K562 (cell line): Measurements from ENCODE around the gene DNER. TPM values are rescaled to one million over a fixed set of nuclear protein-coding genes. Genes with fewer than 3 reads are reported as not detected.

ENCODE experiments used
- ATAC-seq: fragments of 200-7000 bp; cut with Tn5 transposase; 3 replicates; pipeline ENCODE4 v1.9.1; 2020; ENCODE audit warnings: moderate library complexity
- BruUV-seq: library from RNA; stranded (reverse); fragments of 400-500 nt; replicated peaks from 2 replicates; lab custom pipeline; 2021; lab: Mats Ljungman, UMichigan
- CTCF ChIA-PET: fragments of 300-600 bp; formaldehyde crosslinking; extraction: SDS; loops from one replicate; lab custom pipeline; 2021; ENCODE audit warnings: low intra/inter-chr PET ratio; lab: Yijun Ruan, JAX
- POLR2A ChIA-PET: fragments of 300-600, 350-650 bp; sonication (Branson Sonifier 250); formaldehyde crosslinking; extraction: SDS; loops from one replicate; lab custom pipeline; 2021; ENCODE audit warnings: antibody characterized with exemption, inconsistent platforms; lab: Yijun Ruan, JAX
- DNase-seq, 4 experiments: peaks; one replicate each; pipeline versions ENCODE4 v3.0.0 to v3.0.0-alpha.2; 2011 to 2018; ENCODE audit warnings: low spot score in 3 of 4, mixed read lengths in 3 of 4; ENCODE audit errors: extremely low read depth in 1 of 4
- FAIRE-seq: peaks from 2 replicates; lab custom pipeline; 2011; peaks lifted over from hg19 to GRCh38; lab: Jason Lieb, UNC
- H2AFZ ChIP-seq: 2 replicates; pipeline ENCODE4 v1.6.0; 2011; ENCODE audit warnings: low read depth, low read length, control low read depth, inconsistent platforms
- H3K27ac ChIP-seq: fragments of 200-600 bp; 3 replicates; pipeline ENCODE4 v1.8.0; 2011; ENCODE audit warnings: low read depth, mild to moderate bottlenecking, control low read depth, inconsistent platforms, low read length, moderate library complexity, mixed read lengths; ENCODE audit errors: extremely low read depth
- H3K27me3 ChIP-seq, 2 experiments: fragments of 300-600 bp in 1 of 2; 2 replicates in 1 of 2; 3 replicates in 1 of 2; pipeline versions ENCODE4 v1.6.0 to v1.8.0; 2011; ENCODE audit warnings: inconsistent platforms in 2 of 2, low read length in 2 of 2, mild to moderate bottlenecking in 1 of 2, mixed read lengths in 1 of 2, moderate library complexity in 1 of 2; ENCODE audit not compliant: control insufficient read depth in 2 of 2, insufficient read depth in 2 of 2
- H3K36me3 ChIP-seq: fragments of 300-600 bp; 3 replicates; pipeline ENCODE4 v1.8.0; 2011; ENCODE audit warnings: mild to moderate bottlenecking, low read length, inconsistent platforms; ENCODE audit not compliant: control insufficient read depth, insufficient read depth
- H3K4me1 ChIP-seq, 2 experiments: fragments of 200-600 bp in 1 of 2; replicated peaks in 1 of 2; 2 replicates in 1 of 2; 3 replicates in 1 of 2; pipeline versions ENCODE4 v1.5.1 to v1.8.0; 2011; ENCODE audit warnings: inconsistent platforms in 2 of 2, low read length in 2 of 2, mild to moderate bottlenecking in 1 of 2, mixed read lengths in 1 of 2, moderate library complexity in 1 of 2; ENCODE audit not compliant: control insufficient read depth in 2 of 2, insufficient read depth in 2 of 2
- H3K4me2 ChIP-seq: 2 replicates; pipeline ENCODE4 v1.6.1; 2011; ENCODE audit warnings: low read length, control low read depth, inconsistent platforms, mixed read lengths; ENCODE audit not compliant: insufficient read depth
- H3K4me3 ChIP-seq: fragments of 200-600 bp; sonication (generic), shearing (Covaris generic); 2 replicates; pipeline ENCODE4 v1.5.1; 2016; ENCODE audit warnings: control low read depth, inconsistent platforms
- H3K79me2 ChIP-seq: fragments of 200-600 bp; 3 replicates; pipeline ENCODE4 v1.8.0; 2011; ENCODE audit warnings: low read length, inconsistent platforms; ENCODE audit not compliant: control insufficient read depth, insufficient read depth
- H3K9ac ChIP-seq, 2 experiments: 2 replicates each; pipeline versions ENCODE4 v1.6.0 to v1.6.1; 2011; ENCODE audit warnings: low read depth in 2 of 2, low read length in 2 of 2, control low read depth in 1 of 2, inconsistent platforms in 1 of 2, mild to moderate bottlenecking in 1 of 2, mixed read lengths in 1 of 2; ENCODE audit not compliant: insufficient read depth in 1 of 2
- H3K9me1 ChIP-seq: one replicate; pipeline ENCODE4 v1.6.0; 2011; ENCODE audit warnings: inconsistent platforms, mild to moderate bottlenecking, low read length, moderate library complexity; ENCODE audit not compliant: control insufficient read depth, insufficient read depth
- H3K9me3 ChIP-seq: replicated peaks from 2 replicates; pipeline ENCODE4 v1.5.1; 2011; ENCODE audit warnings: low read depth, low read length, inconsistent platforms; ENCODE audit not compliant: control insufficient read depth, insufficient read depth
- H4K20me1 ChIP-seq: replicated peaks from 2 replicates; pipeline ENCODE4 v1.6.1; 2011; ENCODE audit warnings: low read length, inconsistent platforms, mixed read lengths; ENCODE audit not compliant: control insufficient read depth, insufficient read depth
- AFF1 ChIP-seq, 2 experiments: fragments of 450-650 bp; IDR thresholded peaks; 2 replicates each; pipeline ENCODE4 v1.6.1; 2018; ENCODE audit warnings: mild to moderate bottlenecking in 2 of 2, low read depth in 1 of 2; ENCODE audit not compliant: partially characterized antibody in 2 of 2
- ARID4B ChIP-seq: sonication (generic); formaldehyde crosslinking; IDR thresholded peaks from 2 replicates; pipeline ENCODE4 v1.8.0; 2022; ENCODE audit warnings: mild to moderate bottlenecking, missing genetic modification reagents
- BCOR ChIP-seq: fragments of 450-650 bp; IDR thresholded peaks from 2 replicates; pipeline ENCODE4 v1.6.1; 2016
- FOXP1 ChIP-seq: sonication (generic); formaldehyde crosslinking; IDR thresholded peaks from 2 replicates; pipeline ENCODE4 v1.8.0; 2022; ENCODE audit warnings: mild to moderate bottlenecking, missing genetic modification reagents
- MYNN ChIP-seq, 2 experiments: sonication (generic); formaldehyde crosslinking in 1 of 2; IDR thresholded peaks; 2 replicates each; pipeline versions ENCODE4 v1.5.0 to v1.6.1; 2016 to 2020; ENCODE audit warnings: antibody characterized with exemption in 1 of 2, missing genetic modification reagents in 1 of 2
- NBN ChIP-seq: fragments of 450-650 bp; IDR thresholded peaks from 2 replicates; pipeline ENCODE4 v1.6.1; 2016; ENCODE audit warnings: low read depth, mild to moderate bottlenecking
- PTBP1 ChIP-seq: fragments of 200-400 bp; formaldehyde crosslinking; IDR thresholded peaks from 2 replicates; pipeline ENCODE4 v1.6.1; 2017; ENCODE audit warnings: low read depth, low read length
- TFAM ChIP-seq: fragments of 250-450 bp; sonication (Bioruptor Pico); conservative IDR thresholded peaks from 2 replicates; pipeline ENCODE4 v1.5.0; 2021; ENCODE audit warnings: mild to moderate bottlenecking, moderate library complexity
- ZBTB1 ChIP-seq: sonication (generic); formaldehyde crosslinking; IDR thresholded peaks from 2 replicates; pipeline ENCODE4 v1.8.1; 2023; ENCODE audit warnings: missing genetic modification reagents, low read depth, mild to moderate bottlenecking, borderline replicate concordance
- ZFP30 ChIP-seq: fragments of 250-450 bp; sonication (Bioruptor Pico); IDR thresholded peaks from 2 replicates; pipeline ENCODE4 v1.8.0; 2022; ENCODE audit warnings: moderate library complexity, mild to moderate bottlenecking, inconsistent platforms, borderline replicate concordance
- ZFP36 ChIP-seq: fragments of 150-350 bp; IDR thresholded peaks from 2 replicates; pipeline ENCODE4 v1.6.1; 2018; ENCODE audit warnings: low read length, low read depth; ENCODE audit not compliant: partially characterized antibody
- ZNF239 ChIP-seq: fragments of 250-450 bp; sonication (Bioruptor Pico); IDR thresholded peaks from 2 replicates; pipeline ENCODE4 v1.4.0; 2020; ENCODE audit warnings: mild to moderate bottlenecking
- WGBS: fragments of 100-300 bp; shearing (Covaris generic); methylation state at CpG from one replicate; pipeline ENCODE4 v1.1.6; 2016; ENCODE audit warnings: low coverage, mixed read lengths; ENCODE audit not compliant: insufficient coverage; ENCODE audit errors: missing lambda C conversion rate; 5-methylcytosine and 5-hydroxymethylcytosine counted together
- in situ Hi-C: fragments of 300-500 bp; cut with MboI; formaldehyde crosslinking; loops from 4 replicates; pipeline ENCODE4 v1.15.0; 2018; ENCODE audit warnings: inconsistent platforms, mixed read lengths
- intact Hi-C: fragments of 100-400 bp; cut with micrococcal nuclease; formaldehyde crosslinking; loops from 2 replicates; pipeline ENCODE4 v1.14.2; 2022
- polyA plus RNA-seq, 8 experiments: library from polyadenylated mRNA; depleted of rRNA in 4 of 8; stranded (reverse) in 5 of 8; unstranded in 3 of 8; fragments of >200 nt; fragmentation: Nextera tagmentation in 2 of 8; fragmentation: Illumina TruSeq in 1 of 8; extraction: Ambion mirVana in 2 of 8; extraction: Trizol in 1 of 8; gene quantifications; 2 replicates each; pipeline versions ENCODE4 v1.2.1 to v1.2.3, GENCODE V29; 2011 to 2014; ENCODE audit warnings: inconsistent platforms in 1 of 8, missing spikeins in 1 of 8
- total RNA-seq, 7 experiments: library from RNA; depleted of rRNA in 6 of 7; stranded (reverse); fragments of >200 nt in 6 of 7; fragmentation: Illumina TruSeq in 2 of 7; extraction: Trizol in 2 of 7; gene quantifications; 2 replicates each; pipeline versions ENCODE4 v1.2.1 to v1.2.3, GENCODE V29; 2011 to 2021; ENCODE audit warnings: low replicate concordance in 1 of 7
- TF ChIP-seq, protein P1 (sequence below): sonication (generic); formaldehyde crosslinking; IDR thresholded peaks from 2 replicates; pipeline ENCODE4 v1.9.0; 2022; ENCODE audit warnings: mild to moderate bottlenecking, missing genetic modification reagents

The DNER gene
- total and polyA plus RNA-seq, 9 of the 15 experiments (the other 6 are each of a cell fraction or from before 2014, with no cell fraction given): not detected

DNA sequence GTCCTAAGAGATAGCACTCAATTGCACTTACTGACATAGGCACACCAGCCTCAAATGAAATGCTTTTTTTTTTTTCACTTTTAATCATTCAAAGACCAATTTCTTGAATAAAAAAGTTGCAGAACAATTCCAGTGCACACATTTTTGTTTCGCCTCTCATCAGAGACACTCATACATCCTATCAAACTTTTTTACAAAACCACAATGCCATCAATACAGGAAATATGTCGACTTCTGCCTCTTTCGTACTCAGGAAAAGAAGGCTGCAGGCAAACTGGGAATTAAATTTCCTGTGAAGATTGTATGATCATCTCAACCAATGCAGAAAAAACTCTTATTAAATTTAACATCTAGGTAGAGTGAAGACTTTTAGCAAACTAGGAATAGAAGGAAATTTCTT lies 112.4 kb downstream of the DNER start:
- H3K79me2 ChIP-seq: no peaks in the 10 kb centered on the region
- H3K4me2 ChIP-seq: no peak overlapping the region
- in situ Hi-C loops (no loop called here), intact Hi-C loops (no loop called here)
- H3K9me3 ChIP-seq: no peaks in the 10 kb centered on the region
- no peak overlapping the region for H2AFZ ChIP-seq
- no peaks in the 10 kb centered on the region for H3K36me3 ChIP-seq
- no peaks in the 10 kb centered on the region for H4K20me1 ChIP-seq
- H3K9me1 ChIP-seq: no peaks in the 10 kb centered on the region
- ChIA-PET CTCF (no interaction called here), POLR2A (no interaction called here)
- H3K27me3 ChIP-seq: no peaks in the 10 kb centered on the region
- no peak for FAIRE-seq
- no peak for TF ChIP-seq AFF1 (IDR thresholded peaks at IDR 0.05; ENCODE audit: low read depth in 1 of 2, partially characterized antibody in 2 of 2)
- no peak for TF ChIP-seq ZFP30 (CRISPR knock-in tag)
- no peak for TF ChIP-seq PTBP1
- TF ChIP-seq ZNF239 (CRISPR knock-in tag): no peak
- no peak for TF ChIP-seq ZFP36
- TF ChIP-seq MYNN (IDR thresholded peaks at IDR 0.05): no peak
- TF ChIP-seq MYNN (CRISPR knock-in tag; IDR thresholded peaks at IDR 0.05): no peak
- no peak for TF ChIP-seq ZBTB1
- TF ChIP-seq, protein P1, sequence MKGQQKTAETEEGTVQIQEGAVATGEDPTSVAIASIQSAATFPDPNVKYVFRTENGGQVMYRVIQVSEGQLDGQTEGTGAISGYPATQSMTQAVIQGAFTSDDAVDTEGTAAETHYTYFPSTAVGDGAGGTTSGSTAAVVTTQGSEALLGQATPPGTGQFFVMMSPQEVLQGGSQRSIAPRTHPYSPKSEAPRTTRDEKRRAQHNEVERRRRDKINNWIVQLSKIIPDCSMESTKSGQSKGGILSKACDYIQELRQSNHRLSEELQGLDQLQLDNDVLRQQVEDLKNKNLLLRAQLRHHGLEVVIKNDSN: no peak
- TF ChIP-seq FOXP1 (CRISPR knock-in tag): no peak
- TF ChIP-seq TFAM (CRISPR knock-in tag): no peak
- TF ChIP-seq ARID4B (CRISPR knock-in tag): no peak
- TF ChIP-seq NBN: no peak
- no peak for TF ChIP-seq BCOR
- no peak overlapping the region for H3K27ac ChIP-seq
- no TSS peak for BruUV-seq
- no peak overlapping the region for H3K4me3 ChIP-seq
- 0% methylated on average over 3 of the region's 3 CpGs for WGBS
- ATAC-seq: no peak
- H3K4me1 ChIP-seq: no peaks in the 10 kb centered on the region
- no peak overlapping the region for H3K9ac ChIP-seq
- DNase-seq: no peak
